CD8-positive, alpha-beta memory T cell (primary cell): ENCODE results near the gene ZCCHC3. TPM values are rescaled to one million over a fixed set of nuclear protein-coding genes. Genes with fewer than 3 reads are reported as not detected.
"Not testable (repeated sequence)": the region's sequence is repeated elsewhere in the genome, so short reads cannot be mapped to it uniquely, and the experiment has no call there.

Experiments used
- CTCF ChIA-PET: fragments of 350-600 bp; sonication (Branson Sonifier 250); formaldehyde crosslinking; loops from one replicate; lab custom pipeline; 2021; ENCODE audit warnings: antibody characterized with exemption; lab: Charles Lee
- POLR2A ChIA-PET: fragments of 350-600 bp; sonication (Branson Sonifier 250); formaldehyde crosslinking; loops from one replicate; lab custom pipeline; 2021; ENCODE audit warnings: antibody characterized with exemption; lab: Charles Lee
- DNase-seq, 5 donors: peaks; one replicate each; pipeline versions ENCODE4 v3.0.0 to v3.0.0-alpha.2; 2020 to 2022; ENCODE audit warnings: mixed read lengths in 1 of 5
- H3K27ac ChIP-seq: one replicate; pipeline ENCODE4 v1.7.0; 2013; ENCODE audit warnings: low read depth, mild to moderate bottlenecking, low read length, moderate library complexity
- H3K27me3 ChIP-seq: 2 replicates; pipeline ENCODE4 v1.7.0; 2013; ENCODE audit warnings: low read length, mild to moderate bottlenecking; ENCODE audit not compliant: insufficient read depth, poor library complexity, severe bottlenecking
- H3K36me3 ChIP-seq: 2 replicates; pipeline ENCODE4 v1.7.0; 2013; ENCODE audit warnings: mild to moderate bottlenecking, low read length, moderate library complexity; ENCODE audit not compliant: insufficient read depth
- H3K4me1 ChIP-seq: 2 replicates; pipeline ENCODE4 v1.7.0; 2013; ENCODE audit warnings: mild to moderate bottlenecking, low read length, moderate library complexity; ENCODE audit not compliant: insufficient read depth
- H3K4me3 ChIP-seq: 2 replicates; pipeline ENCODE4 v1.7.0; 2013; ENCODE audit warnings: mild to moderate bottlenecking, low read length
- H3K9me3 ChIP-seq: 2 replicates; pipeline ENCODE4 v1.7.0; 2013; ENCODE audit warnings: mild to moderate bottlenecking, low read length
- H3K27ac Mint-ChIP-seq, 8 donors: one replicate each; pipeline ENCODE4 v1.8.0; 2020 to 2021; ENCODE audit warnings: mixed read lengths in 8 of 8, mild to moderate bottlenecking in 6 of 8, inconsistent platforms in 3 of 8, moderate library complexity in 3 of 8
- H3K27me3 Mint-ChIP-seq, 2 donors: one replicate each; pipeline ENCODE4 v1.8.0; 2020 to 2021; ENCODE audit warnings: mixed read lengths in 2 of 2, mild to moderate bottlenecking in 1 of 2, moderate library complexity in 1 of 2
- H3K36me3 Mint-ChIP-seq, 3 donors: one replicate each; pipeline ENCODE4 v1.8.0; 2020 to 2021; ENCODE audit warnings: mixed read lengths in 3 of 3, inconsistent platforms in 1 of 3, mild to moderate bottlenecking in 1 of 3
- H3K4me1 Mint-ChIP-seq, 3 donors: one replicate each; pipeline ENCODE4 v1.8.0; 2020 to 2021; ENCODE audit warnings: mixed read lengths in 3 of 3, inconsistent platforms in 1 of 3, mild to moderate bottlenecking in 1 of 3
- H3K4me3 Mint-ChIP-seq, 7 donors: one replicate each; pipeline ENCODE4 v1.8.0; 2020 to 2021; ENCODE audit warnings: mixed read lengths in 7 of 7, mild to moderate bottlenecking in 6 of 7, moderate library complexity in 4 of 7, inconsistent platforms in 2 of 7
- H3K9me3 Mint-ChIP-seq, 5 donors: one replicate each; pipeline ENCODE4 v1.8.0; 2020 to 2022; ENCODE audit warnings: mixed read lengths in 5 of 5, mild to moderate bottlenecking in 3 of 5, moderate library complexity in 2 of 5, inconsistent platforms in 1 of 5
- polyA plus RNA-seq: library from polyadenylated mRNA; unstranded; fragments of 300-500 nt; fragmentation: Illumina TruSeq; gene quantifications from one replicate; pipeline ENCODE4 v1.2.3, GENCODE V29; 2021
- total RNA-seq, 2 experiments: library from RNA; stranded (reverse); gene quantifications; one replicate each; pipeline ENCODE4 v1.2.3, GENCODE V29; 2021

Gene ZCCHC3
- total and polyA plus RNA-seq, 3 experiments from 2014 or later: 14.1 to 25.4 (median 25.3) TPM

GRCh38 chr20:328027-328974 lies 30.9 kb downstream of the ZCCHC3 start:
- CTCF ChIA-PET: interaction anchor here (1.1 to 4.3 kb wide), 4 partner anchors 9 to 149 kb away, joined by 3 to 60 read pairs (median 4); no protein-coding TSS in a partner anchor

GRCh38 chr20:328975-329695 lies 31.8 kb downstream of the ZCCHC3 start:
- H3K36me3 Mint-ChIP-seq: peaks cover 0 to 3% (median 0%) of the 10 kb centered on the region in 3 donors
- Histone ChIP-seq H3K36me3 (no peaks in the 10 kb centered on the region), H3K27me3 (no peaks in the 10 kb centered on the region), H3K4me3 (no peak overlapping the region), H3K4me1 (peaks cover 26% of the 10 kb centered on the region), H3K9me3 (no peaks in the 10 kb centered on the region), H3K27ac (no peak overlapping the region)
- H3K27ac Mint-ChIP-seq: peak overlapping the region; percentile 47 to 91 (median 72)
- peaks cover 0 to 1% of the 10 kb centered on the region in 2 donors for H3K27me3 Mint-ChIP-seq
- H3K4me1 Mint-ChIP-seq: peaks cover 6 to 33% (median 17%) of the 10 kb centered on the region in 3 donors
- POLR2A ChIA-PET: no interaction called here
- peak overlapping the region in 4 of 7 donors; percentile 7 to 85 (median 32) for H3K4me3 Mint-ChIP-seq
- no peak for DNase-seq
- CTCF ChIA-PET: interaction anchor here (0.9 to 4.3 kb wide), 7 partner anchors 8 to 148 kb away, joined by 3 to 60 read pairs (median 4); partner anchors contain the start of gene DEFB132
- H3K9me3 Mint-ChIP-seq: no peaks in the 10 kb centered on the region

More at GRCh38 chr20:328027-328974, 30.9 kb downstream of the ZCCHC3 start:
- Histone ChIP-seq H3K27me3 (no peaks in the 10 kb centered on the region), H3K36me3 (no peaks in the 10 kb centered on the region), H3K9me3 (no peaks in the 10 kb centered on the region), H3K4me3 (peak overlapping the region; percentile 25), H3K4me1 (peaks cover 26% of the 10 kb centered on the region), H3K27ac (peak overlapping the region; percentile 36)
- H3K4me1 Mint-ChIP-seq: peaks cover 6 to 38% (median 20%) of the 10 kb centered on the region in 3 donors
- H3K36me3 Mint-ChIP-seq: peaks cover 0 to 3% (median 0%) of the 10 kb centered on the region in 3 donors
- H3K27me3 Mint-ChIP-seq: peaks cover 0 to 1% of the 10 kb centered on the region in 2 donors
- peak overlapping the region; percentile 47 to 92 (median 74) for H3K27ac Mint-ChIP-seq
- H3K4me3 Mint-ChIP-seq: peak overlapping the region; percentile 19 to 85 (median 57)
- peak in 1 of 5 donors; percentile 52 for DNase-seq
- no peaks in the 10 kb centered on the region for H3K9me3 Mint-ChIP-seq
- POLR2A ChIA-PET: no interaction called here

GRCh38 chr20:329851-330232 lies 32.5 kb downstream of the ZCCHC3 start:
- no peak for DNase-seq
- ChIA-PET POLR2A (no interaction called here), CTCF (interaction anchor here (0.6 to 4.3 kb wide), 12 partner anchors 9 to 214 kb away, joined by 3 to 60 read pairs (median 3); partner anchors contain the start of genes CSNK2A1 and DEFB132)
- H3K27me3 Mint-ChIP-seq: peaks cover 0 to 1% of the 10 kb centered on the region in 2 donors
- peak overlapping the region in 1 of 7 donors; percentile 85 for H3K4me3 Mint-ChIP-seq
- Histone ChIP-seq H3K36me3 (no peaks in the 10 kb centered on the region), H3K27me3 (no peaks in the 10 kb centered on the region), H3K27ac (no peak overlapping the region), H3K4me3 (no peak overlapping the region), H3K9me3 (no peaks in the 10 kb centered on the region), H3K4me1 (peaks cover 22% of the 10 kb centered on the region)
- H3K9me3 Mint-ChIP-seq: no peaks in the 10 kb centered on the region
- peak overlapping the region in 1 of 8 donors; percentile 77 for H3K27ac Mint-ChIP-seq
- peaks cover 6 to 28% (median 12%) of the 10 kb centered on the region in 3 donors for H3K4me1 Mint-ChIP-seq
- H3K36me3 Mint-ChIP-seq: peaks cover 0 to 2% (median 0%) of the 10 kb centered on the region in 3 donors

- Histone ChIP-seq H3K4me1 (peaks cover 20% of the 10 kb centered on the region), H3K9me3 (no peaks in the 10 kb centered on the region), H3K36me3 (no peaks in the 10 kb centered on the region), H3K27ac (no peak overlapping the region), H3K4me3 (no peak overlapping the region), H3K27me3 (no peaks in the 10 kb centered on the region)
- Mint-ChIP-seq H3K9me3 (no peaks in the 10 kb centered on the region), H3K36me3 (no peaks in the 10 kb centered on the region), H3K27ac (peak overlapping the region in 3 of 8 donors; percentile 61 to 77 (median 72)), H3K27me3 (peaks cover 0 to 1% of the 10 kb centered on the region in 2 donors), H3K4me1 (peaks cover 6 to 26% (median 10%) of the 10 kb centered on the region in 3 donors), H3K4me3 (peak overlapping the region in 1 of 7 donors; percentile 60)
- ChIA-PET POLR2A (interaction anchor here (1.0 kb wide), 2 partner anchors 33 to 37 kb away, joined by 3 read pairs; partner anchors contain the start of gene ZCCHC3), CTCF (interaction anchor here (0.6 to 4.3 kb wide), 21 partner anchors 8 to 214 kb away, joined by 3 to 60 read pairs (median 3); partner anchors contain the start of genes CSNK2A1, DEFB132 and ZCCHC3)
- DNase-seq: peak; percentile 35 to 78 (median 58)
These were observed 33.1 kb downstream of the ZCCHC3 start for GRCh38 chr20:330233-331149.

GRCh38 chr20:334578-334977 lies 37.2 kb downstream of the ZCCHC3 start:
- H3K9me3 ChIP-seq: no peaks in the 10 kb centered on the region
- no peak overlapping the region for H3K4me3 Mint-ChIP-seq
- no peak overlapping the region for H3K27ac Mint-ChIP-seq
- POLR2A ChIA-PET: no interaction called here
- H3K4me1 ChIP-seq: peaks cover 4% of the 10 kb centered on the region
- H3K4me1 Mint-ChIP-seq: peaks cover 2 to 9% (median 6%) of the 10 kb centered on the region in 3 donors
- no peaks in the 10 kb centered on the region for H3K27me3 Mint-ChIP-seq
- no peaks in the 10 kb centered on the region for H3K36me3 Mint-ChIP-seq
- no peaks in the 10 kb centered on the region for H3K27me3 ChIP-seq
- no peak overlapping the region for H3K4me3 ChIP-seq
- no peak for DNase-seq
- H3K9me3 Mint-ChIP-seq: no peaks in the 10 kb centered on the region
- no peaks in the 10 kb centered on the region for H3K36me3 ChIP-seq
- no peak overlapping the region for H3K27ac ChIP-seq
- CTCF ChIA-PET: no interaction called here

GRCh38 chr20:336040-336439 lies 38.7 kb downstream of the ZCCHC3 start:
- H3K27ac ChIP-seq, H3K9me3 ChIP-seq, H3K4me3 Mint-ChIP-seq, CTCF ChIA-PET, H3K36me3 ChIP-seq, H3K4me1 Mint-ChIP-seq, POLR2A ChIA-PET, H3K27me3 ChIP-seq, H3K9me3 Mint-ChIP-seq, H3K4me1 ChIP-seq, H3K36me3 Mint-ChIP-seq, H3K4me3 ChIP-seq, H3K27me3 Mint-ChIP-seq: not testable (repeated sequence)
- H3K27ac Mint-ChIP-seq: peak overlapping the region in 1 of 8 donors; percentile 32
- DNase-seq: peak in 1 of 5 donors; percentile 4

- Mint-ChIP-seq H3K36me3 (peaks cover 0 to 3% (median 3%) of the 10 kb centered on the region in 3 donors), H3K4me3 (no peak overlapping the region), H3K4me1 (peaks cover 6 to 7% (median 6%) of the 10 kb centered on the region in 3 donors), H3K27me3 (peaks cover 0 to 2% of the 10 kb centered on the region in 2 donors), H3K9me3 (no peaks in the 10 kb centered on the region), H3K27ac (peak overlapping the region in 2 of 8 donors; percentile 22 to 74)
- no peaks in the 10 kb centered on the region for H3K27me3 ChIP-seq
- H3K9me3 ChIP-seq: no peaks in the 10 kb centered on the region
- H3K4me3 ChIP-seq: no peak overlapping the region
- POLR2A ChIA-PET: no interaction called here
- H3K27ac ChIP-seq: no peak overlapping the region
- H3K4me1 ChIP-seq: no peaks in the 10 kb centered on the region
- CTCF ChIA-PET: interaction anchor here (1.5 to 1.9 kb wide), 2 partner anchors 12 to 13 kb away, joined by 3 to 6 read pairs; no protein-coding TSS in a partner anchor
- no peaks in the 10 kb centered on the region for H3K36me3 ChIP-seq
- DNase-seq: peak in 1 of 5 donors; percentile 8
These were observed 44.3 kb downstream of the ZCCHC3 start for GRCh38 chr20:341682-342081.
